Occipital lobe (tissue), 2 donors: ENCODE measurements around the gene NUDT6. TPM values are rescaled to one million over a fixed set of nuclear protein-coding genes. Genes with fewer than 3 reads are reported as not detected.
"Not testable (repeated sequence)": the region's sequence is repeated elsewhere in the genome, so short reads cannot be mapped to it uniquely, and the experiment has no call there.

Experiments
- DNase-seq: peaks from one replicate; lab custom pipeline; 2025; lab: John Stamatoyannopoulos, UW
- total RNA-seq: library from RNA; depleted of rRNA; stranded (reverse); fragments of >200 nt; gene quantifications from one replicate; pipeline ENCODE4 v1.2.3, GENCODE V29; 2014

Gene NUDT6
- total RNA-seq, 1 donor from 2014 or later = 6.4 TPM

- DNase-seq = no peak
Observed at GRCh38 chr4:122875949-122876348, 46.4 kb downstream of the NUDT6 start.

GRCh38 chr4:122873821-122874593 is 48.4 kb downstream of the NUDT6 start:
- DNase-seq = no peak

GRCh38 chr4:122873146-122873545 is 49.3 kb downstream of the NUDT6 start:
- DNase-seq = no peak

- DNase-seq = not testable (repeated sequence)
Observed at GRCh38 chr4:122868235-122868634, 54.2 kb downstream of the NUDT6 start.

GRCh38 chr4:122865425-122865824 is 57.0 kb downstream of the NUDT6 start:
- DNase-seq = no peak

- DNase-seq = no peak
Observed at GRCh38 chr4:122863639-122864038, 58.8 kb downstream of the NUDT6 start.

- no peak for DNase-seq
Observed at GRCh38 chr4:122861172-122861943, 61.0 kb downstream of the NUDT6 start.

GRCh38 chr4:122858705-122859104 is 63.7 kb downstream of the NUDT6 start:
- no peak for DNase-seq

- DNase-seq = no peak
Observed at GRCh38 chr4:122857160-122857559, 65.2 kb downstream of the NUDT6 start.

- no peak for DNase-seq
Observed at GRCh38 chr4:122855353-122855890, 67.0 kb downstream of the NUDT6 start.

GRCh38 chr4:122854447-122855352 is 67.7 kb downstream of the NUDT6 start:
- peak; percentile 49 for DNase-seq

GRCh38 chr4:122851568-122851967 is 70.8 kb downstream of the NUDT6 start:
- no peak for DNase-seq

- not testable (repeated sequence) for DNase-seq
Observed at GRCh38 chr4:122849789-122850188, 72.6 kb downstream of the NUDT6 start.

GRCh38 chr4:122847931-122848330 is 74.5 kb downstream of the NUDT6 start:
- no peak for DNase-seq

GRCh38 chr4:122845760-122846159 is 76.6 kb downstream of the NUDT6 start:
- DNase-seq = no peak

- DNase-seq = no peak
Observed at GRCh38 chr4:122845066-122845465, 77.3 kb downstream of the NUDT6 start.

GRCh38 chr4:122844391-122844790 is 78.0 kb downstream of the NUDT6 start:
- not testable (repeated sequence) for DNase-seq

- DNase-seq = no peak
Observed at GRCh38 chr4:122842984-122843531, 79.3 kb downstream of the NUDT6 start.
